Measurements from ENCODE around the gene RPS6KA5. TPM values are rescaled to one million over a fixed set of nuclear protein-coding genes. Genes with fewer than 3 reads are reported as not detected.
A peak's percentile ranks its signal among the peaks of the same experiment; 100 is the strongest.
"Not testable (repeated sequence)": the region's sequence is repeated elsewhere in the genome, so short reads cannot be mapped to it uniquely, and the experiment has no call there.

RPS6KA5 gene
- total RNA-seq, 2 donors from 2014 or later, result 8.1 to 9.6 TPM

DNA sequence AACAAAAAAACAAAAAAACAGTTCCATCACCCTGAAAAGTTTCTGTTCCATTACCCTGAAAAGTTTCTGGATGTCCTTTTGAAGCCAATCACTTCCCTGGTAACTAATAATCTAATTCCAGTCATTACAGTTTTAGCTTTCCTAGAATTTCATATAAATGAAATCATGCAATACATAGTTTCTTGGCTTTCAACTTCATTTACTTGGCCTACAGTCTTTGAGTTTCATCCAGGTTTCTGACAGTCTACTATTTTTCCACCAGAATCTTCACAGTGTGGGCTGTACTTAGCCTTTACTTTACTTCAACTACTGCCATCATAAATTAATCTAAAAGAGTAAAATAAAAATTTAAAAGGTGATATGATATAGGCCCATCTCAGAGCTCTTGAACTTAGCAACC is 55.5 kb downstream of the RPS6KA5 start:
- intact Hi-C loops (cut with DNase I), result no loop called here
- ATAC-seq (peak in 1 of 2 donors; percentile 56), DNase-seq (no peak)

DNA sequence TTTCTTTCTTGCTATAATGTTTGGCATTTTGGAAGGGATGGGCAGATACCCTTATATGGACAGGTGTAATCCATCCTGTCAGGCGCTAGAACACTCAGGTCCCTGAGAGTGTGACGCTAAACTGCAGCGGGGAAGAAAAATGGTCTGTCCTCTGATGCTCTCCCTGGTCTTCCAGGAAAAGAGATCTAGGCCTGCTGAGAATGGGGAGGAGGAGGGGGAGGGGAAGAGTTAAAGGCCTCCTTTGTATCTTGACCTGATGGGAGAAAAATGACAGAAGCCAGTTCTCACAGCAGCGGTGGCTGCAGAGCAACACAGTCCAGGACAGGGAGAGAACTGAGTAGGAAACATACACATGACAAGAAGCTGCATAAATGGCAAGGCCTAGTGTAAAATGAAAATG is 61.1 kb downstream of the RPS6KA5 start:
- ATAC-seq, result no peak
- intact Hi-C loops (cut with DNase I), result no loop called here
- DNase-seq, result no peak

DNA sequence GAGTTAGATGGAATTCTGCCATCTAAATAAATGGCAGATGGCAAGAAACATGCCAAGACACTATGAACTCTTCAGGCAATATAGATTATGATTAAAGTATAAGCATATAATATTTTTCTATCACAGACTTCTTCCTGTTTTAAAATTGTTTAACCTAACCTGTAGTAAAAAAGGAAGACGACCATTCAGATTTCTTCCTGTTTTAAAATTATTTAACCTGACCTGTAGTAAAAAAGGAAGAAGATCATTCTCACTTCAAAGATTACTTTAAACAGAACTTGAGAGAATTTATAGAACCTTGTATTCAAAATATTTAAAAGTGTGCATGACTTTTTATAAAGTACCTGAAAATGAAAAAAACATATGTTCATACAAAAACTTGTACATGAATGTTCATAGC is 63.5 kb downstream of the RPS6KA5 start:
- DNase-seq (no peak), ATAC-seq (no peak)
- intact Hi-C loops (cut with DNase I), result no loop called here

DNA sequence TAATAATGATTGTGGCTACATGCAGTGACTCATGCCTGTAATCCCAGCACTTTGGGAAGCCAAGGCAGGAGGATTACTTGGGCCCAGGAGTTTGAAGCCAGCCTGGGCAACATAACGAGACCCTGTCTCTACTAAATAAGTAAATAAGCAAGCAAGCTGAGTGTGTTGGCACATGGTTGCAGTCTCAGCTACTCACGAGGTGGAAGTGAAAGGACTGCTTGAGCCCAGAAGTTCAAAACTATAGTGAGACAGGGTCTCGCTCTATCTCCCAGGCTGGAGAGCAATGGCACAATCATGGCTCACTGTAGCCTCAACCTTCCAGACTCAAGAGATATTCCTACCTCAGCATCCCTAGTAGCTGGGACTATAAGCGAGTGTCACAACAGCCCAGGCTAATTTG is 64.7 kb downstream of the RPS6KA5 start:
- ATAC-seq (no peak), DNase-seq (no peak)
- intact Hi-C loops (cut with DNase I), result no loop called here

DNA sequence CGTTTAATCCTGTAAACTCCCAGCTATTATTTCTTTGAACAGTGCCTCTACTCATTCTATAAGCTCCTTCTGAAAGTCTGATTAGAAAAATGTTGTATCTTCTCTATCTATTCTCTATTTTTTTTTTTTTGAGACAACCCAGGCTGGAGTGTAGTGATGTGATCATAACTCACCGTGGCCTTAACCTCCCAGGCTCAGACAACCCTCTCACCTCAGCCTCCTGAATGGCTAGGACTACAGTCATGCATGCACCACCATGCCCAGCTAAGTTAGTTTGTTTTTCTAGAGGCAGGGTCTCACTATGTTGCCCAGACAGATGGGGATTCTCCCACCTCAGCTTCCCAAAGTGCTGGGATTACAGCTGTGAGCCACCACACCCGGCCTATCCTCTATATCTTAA is 66.6 kb downstream of the RPS6KA5 start:
- DNase-seq (no peak), ATAC-seq (no peak)

DNA sequence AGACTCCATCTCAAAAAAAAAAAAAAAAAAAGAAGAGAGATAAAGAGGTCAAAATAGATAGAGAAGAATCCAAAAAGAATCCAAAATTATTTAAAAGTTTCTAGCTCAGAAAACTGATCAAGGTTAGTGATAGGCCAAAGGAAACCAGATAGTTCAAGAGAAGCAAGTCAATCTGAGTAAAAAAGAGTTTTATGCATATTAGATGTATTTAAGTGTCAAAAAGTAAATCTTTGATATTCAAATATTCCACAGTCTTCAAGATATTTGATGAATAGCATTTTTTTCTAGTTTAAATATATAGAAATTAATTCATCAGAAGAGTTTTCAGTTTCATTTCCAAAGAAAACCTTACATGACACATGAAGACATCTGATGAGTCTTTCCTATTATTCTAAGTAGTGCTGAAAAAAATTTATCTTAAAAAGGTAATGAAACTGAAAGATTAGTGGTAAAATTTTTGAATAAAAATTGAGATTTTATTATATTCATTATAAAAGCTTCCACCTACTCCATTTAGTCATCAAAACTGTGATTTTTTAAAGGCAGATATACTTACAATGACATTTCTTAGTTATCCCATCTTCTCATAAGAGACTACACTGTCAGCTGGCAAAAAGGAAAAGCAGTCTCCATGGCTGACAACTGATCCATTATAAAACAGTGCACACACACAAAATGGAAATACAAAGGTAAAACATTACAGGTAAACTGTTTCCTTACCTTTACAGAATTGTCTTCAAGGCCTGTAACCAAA is 68.6 kb downstream of the RPS6KA5 start:
- intact Hi-C loops (cut with DNase I), result no loop called here
- ATAC-seq (no peak), DNase-seq (no peak)

More for the DNA sequence above, 66.6 kb downstream of the RPS6KA5 start:
- intact Hi-C loops (cut with DNase I), result no loop called here

DNA sequence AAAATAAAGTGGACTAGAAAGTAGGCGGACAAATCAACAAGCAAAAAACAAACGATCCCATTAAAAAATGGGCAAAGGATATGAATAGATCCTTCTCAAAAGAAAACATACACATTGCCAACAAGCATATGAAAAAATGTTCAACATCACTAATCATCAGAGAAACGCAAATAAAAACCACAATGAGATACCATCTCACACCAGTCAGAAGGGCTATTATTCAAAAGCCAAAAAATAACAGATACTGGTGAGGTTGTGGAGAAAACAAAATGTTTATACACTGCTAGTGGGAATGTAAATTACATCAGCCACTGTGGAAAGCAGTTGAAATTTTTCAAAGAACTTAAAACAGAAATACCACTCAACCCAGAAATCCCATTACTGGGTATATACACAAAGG is 70.3 kb downstream of the RPS6KA5 start:
- ATAC-seq (no peak), DNase-seq (no peak)
- intact Hi-C loops (cut with DNase I), result no loop called here

DNA sequence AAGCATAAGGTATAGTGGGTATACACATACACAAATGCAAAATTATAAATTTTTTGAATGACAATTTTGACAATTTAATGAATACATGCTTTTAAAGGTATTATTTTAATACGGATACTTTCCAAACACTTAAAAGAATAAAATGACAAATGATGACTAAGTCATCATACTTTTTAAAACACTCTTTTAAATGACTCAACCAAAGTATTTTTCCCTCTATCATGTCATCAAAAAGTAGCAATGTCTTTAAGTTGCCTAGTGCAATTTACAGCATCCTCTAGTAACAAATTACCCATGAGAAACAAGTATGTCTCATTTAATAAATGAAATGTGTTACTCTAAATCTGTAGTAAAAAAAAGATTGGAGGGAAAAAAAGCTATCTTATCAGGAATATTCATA is 73.3 kb downstream of the RPS6KA5 start:
- intact Hi-C loops (cut with DNase I), result no loop called here
- ATAC-seq, result no peak
- DNase-seq, result no peak

DNA sequence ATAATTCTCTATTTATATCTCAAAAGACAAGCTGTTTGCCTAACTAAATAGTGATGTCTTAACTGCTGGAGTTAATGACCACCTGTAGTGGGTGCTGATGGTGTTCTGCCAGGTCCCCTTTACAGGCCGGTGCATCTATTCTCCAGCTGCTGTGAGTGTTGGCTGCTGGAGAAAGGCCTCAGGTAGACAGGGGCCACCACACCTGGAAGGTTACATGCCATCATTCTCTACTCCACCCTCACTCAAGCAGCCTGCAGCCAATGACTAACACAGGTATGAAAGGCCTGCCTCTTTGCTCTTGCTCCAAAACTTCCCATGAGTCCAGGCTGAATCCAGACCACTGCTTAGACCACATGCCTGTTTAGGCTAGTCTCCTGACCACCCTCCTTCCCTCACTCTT is 73.9 kb downstream of the RPS6KA5 start:
- no peak for DNase-seq
- intact Hi-C loops (cut with DNase I), result no loop called here
- ATAC-seq, result no peak

DNA sequence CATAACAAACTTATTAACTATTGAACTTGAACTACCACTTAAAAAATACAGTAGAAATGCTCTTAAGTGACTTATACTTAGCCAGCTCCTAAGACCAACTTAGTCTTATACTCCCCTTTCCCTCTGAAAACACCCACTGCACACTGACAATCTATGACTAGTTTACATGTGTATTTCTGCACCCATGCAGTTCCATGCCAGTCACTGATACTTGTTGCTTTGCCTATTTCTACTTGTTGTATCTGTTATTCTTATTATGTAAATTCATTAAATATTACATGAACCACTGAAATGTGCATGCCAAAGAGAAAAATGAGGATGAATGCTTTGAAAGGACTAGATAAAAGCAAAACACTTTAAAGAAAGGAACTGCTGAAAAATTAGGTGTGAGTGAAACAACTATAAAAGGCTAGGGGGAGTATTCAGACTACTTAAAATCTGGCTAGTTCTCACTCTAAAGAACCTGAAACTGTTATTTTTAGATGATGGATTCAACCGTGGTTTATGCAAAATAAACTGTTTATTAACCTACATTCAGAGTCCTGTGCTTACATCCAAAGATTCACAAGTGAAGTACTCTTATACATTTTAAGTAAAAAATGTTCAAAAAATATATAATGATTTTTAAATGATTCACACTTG is 74.7 kb downstream of the RPS6KA5 start:
- ATAC-seq (no peak), DNase-seq (no peak)
- intact Hi-C loops (cut with DNase I), result no loop called here

DNA sequence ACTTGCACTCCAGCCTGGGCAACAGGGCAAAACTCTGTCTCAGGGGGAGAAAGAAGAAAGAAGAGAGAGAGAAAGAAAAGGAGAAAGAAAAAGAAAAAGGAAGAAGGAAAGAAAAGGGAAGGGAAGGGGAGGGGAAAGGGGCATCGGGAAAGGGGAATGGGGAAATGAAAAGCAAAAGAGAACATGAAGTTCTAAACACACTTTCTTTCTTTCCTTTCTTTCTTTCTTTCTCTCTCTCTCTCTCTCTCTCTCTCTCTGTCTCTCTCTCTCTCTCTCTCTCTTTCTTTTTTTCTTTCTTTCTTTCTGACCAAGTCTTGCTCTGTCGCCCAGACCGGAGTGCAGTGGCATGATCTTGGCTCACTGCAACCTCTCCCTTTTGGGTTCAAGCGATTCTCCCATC is 76.9 kb downstream of the RPS6KA5 start:
- DNase-seq (no peak), ATAC-seq (no peak)
- intact Hi-C loops (cut with DNase I), result no loop called here

DNA sequence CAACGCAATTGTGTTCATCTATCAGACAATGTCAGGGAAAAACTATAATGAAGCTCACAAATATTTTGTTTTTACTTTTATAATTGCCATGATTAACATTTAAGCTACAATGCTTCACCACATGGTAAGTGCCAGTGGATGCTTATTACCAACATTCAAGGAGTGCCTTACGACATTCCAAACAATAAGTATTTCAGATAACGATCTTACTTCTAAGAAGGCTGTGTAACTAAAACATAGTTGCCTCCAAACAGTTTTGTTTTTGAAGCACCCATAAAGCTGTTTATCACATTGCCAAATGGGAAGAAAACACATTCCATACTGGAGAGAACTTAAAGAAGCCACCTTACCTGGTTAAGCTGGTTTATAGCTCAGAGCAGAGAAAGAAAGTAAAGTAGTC is 78.8 kb downstream of the RPS6KA5 start:
- intact Hi-C loops (cut with DNase I), result no loop called here
- no peak for DNase-seq
- no peak for ATAC-seq

DNA sequence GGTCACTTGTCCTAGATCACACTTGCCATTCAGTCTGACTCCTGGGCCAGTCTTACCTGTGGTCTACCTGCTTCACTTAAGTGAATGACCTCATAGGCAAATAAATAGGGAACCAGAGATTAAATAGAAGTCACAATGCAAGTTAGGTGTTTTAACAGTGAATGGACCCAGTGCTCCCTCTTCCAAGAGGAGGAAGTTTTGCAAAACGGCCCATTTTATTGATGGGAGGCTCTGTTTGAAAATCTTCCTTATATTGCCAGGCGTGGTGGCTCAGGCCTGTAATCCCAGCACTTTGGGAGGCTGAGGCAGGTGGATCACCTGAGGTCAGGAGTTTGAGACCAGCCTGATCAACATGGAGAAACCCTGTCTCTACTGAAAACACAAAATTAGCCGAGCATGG is 79.8 kb downstream of the RPS6KA5 start:
- DNase-seq; intact Hi-C loops (cut with DNase I); ATAC-seq: not testable (repeated sequence)

DNA sequence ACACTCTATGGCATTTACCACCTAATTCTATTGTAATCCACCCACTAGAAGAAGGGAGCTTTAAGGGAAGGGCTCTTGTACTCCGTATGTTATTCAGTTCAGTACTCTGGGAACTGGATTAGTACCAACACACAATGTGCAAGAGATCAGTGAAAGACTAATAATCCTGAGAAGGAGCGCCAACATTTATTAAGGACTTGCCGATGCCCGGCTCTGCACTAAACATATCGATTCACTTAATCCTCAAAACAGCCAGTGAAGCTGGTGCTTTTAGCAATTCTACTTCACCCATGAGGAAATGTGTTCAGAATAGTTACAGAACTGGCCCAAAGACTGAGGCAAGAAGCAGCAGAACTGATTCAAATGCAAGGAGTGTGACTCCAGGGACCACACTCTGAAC is 80.9 kb downstream of the RPS6KA5 start:
- ATAC-seq (no peak), DNase-seq (no peak)
- intact Hi-C loops (cut with DNase I), result no loop called here

DNA sequence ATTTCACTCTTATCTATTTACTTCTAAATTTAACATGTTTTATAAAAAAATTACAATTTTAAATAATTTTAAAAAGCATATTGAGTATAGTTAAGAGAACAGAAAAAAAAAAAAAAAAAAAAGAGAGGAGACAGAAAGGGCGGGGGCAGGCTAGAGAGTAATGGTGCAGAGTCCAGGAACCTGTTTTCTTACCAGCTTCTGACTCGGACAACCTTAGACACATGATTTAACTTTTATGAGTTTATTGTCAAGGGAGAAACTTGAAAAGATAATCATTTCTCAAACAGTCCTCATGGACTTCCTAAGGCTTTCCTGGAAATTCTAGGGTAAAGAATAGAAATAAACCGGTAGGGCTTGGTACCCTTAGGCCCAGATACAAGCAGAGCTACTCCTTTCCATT is 84.3 kb downstream of the RPS6KA5 start:
- intact Hi-C loops (cut with DNase I), result no loop called here
- ATAC-seq (no peak), DNase-seq (no peak)

DNA sequence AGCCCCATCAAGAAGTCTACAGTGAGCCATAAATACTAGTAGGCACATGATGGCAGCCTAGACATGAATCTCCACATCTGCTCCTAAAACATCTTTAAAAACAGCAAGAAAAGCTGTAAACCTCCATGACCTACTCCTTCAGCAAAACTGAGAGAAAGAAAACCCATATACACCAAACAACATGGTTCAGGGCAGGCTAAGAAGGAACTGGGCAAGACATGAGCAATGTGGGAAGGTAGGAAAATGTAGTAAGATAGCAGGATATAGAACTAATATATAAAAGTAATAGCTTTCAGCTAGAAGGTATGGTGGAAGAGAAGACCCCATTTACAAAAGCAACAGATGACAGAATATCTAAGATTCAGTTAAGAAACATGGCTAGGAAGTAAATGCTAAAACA is 88.8 kb downstream of the RPS6KA5 start:
- DNase-seq, result no peak
- ATAC-seq, result no peak
- intact Hi-C loops (cut with DNase I), result no loop called here

DNA sequence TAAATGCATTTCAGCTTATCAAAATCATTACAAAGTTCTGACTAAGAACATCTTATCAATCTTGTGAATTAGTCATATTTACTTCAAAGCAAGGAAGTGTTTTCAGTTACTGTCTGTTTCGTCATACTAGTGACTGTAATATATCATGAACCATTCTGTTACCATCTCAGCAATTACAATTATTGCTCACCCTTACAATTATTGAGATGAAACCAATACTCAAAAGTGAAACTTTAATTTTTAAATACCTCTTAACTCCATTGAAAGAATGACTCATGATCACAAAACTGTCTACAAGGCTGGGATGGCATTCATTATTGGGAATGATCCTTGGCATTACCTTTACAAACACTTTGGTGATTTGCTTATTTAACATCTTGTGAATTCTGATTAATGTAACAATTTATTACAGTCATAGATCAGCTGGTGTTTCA is 90.3 kb downstream of the RPS6KA5 start:
- DNase-seq (no peak), ATAC-seq (peak in 1 of 2 donors; percentile 79)
- intact Hi-C loops (cut with DNase I), result no loop called here

DNA sequence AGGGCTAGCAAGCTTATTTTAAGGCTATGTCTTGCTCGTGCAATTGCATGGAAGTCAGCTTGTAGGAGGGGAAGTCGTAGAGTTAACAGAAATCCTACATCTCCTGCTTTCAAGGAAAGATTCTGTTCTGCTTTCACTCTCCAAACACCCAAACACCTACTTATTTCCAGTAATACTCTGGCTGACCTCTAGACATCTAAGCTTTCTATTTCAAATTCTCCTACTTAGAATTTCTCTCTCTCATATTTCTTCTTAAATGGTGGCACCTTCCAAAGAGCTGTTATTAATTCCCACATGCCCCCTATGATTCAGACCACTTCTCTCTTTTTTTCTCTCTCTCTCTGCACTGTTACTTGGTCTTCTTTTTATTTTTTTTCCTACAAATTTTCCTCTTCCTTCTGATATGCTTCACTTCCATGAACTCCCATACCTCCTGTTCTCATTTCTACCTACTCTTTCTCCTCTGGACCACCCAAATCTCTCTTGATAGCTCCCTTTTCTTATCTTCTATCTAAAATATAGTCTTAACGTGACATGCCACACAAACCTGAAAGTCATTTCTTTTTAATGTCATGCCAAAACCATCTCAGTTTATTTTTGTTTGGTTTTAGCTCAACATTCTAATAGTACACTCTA is 90.8 kb downstream of the RPS6KA5 start:
- peak in 1 of 2 donors; percentile 58 for ATAC-seq
- DNase-seq, result no peak
- intact Hi-C loops (cut with DNase I), result no loop called here

DNA sequence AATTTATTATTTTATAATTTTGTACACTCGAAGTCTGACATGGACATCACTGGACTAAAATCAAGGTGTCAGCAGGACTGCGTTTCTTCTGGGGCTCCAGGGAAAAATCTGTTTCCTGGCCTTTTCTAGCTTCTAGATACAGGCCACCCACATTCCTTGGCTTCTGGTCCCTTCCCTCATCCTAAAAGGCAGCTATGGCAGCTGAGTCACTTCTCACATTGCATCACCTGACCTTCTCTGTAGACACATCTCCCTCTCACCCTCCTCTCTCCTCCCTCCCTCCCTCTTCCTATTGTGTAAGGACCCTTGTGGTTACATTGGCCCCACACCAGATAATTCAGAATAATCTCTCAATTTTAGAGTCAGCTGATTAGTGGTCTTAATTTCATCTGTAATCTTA is 92.4 kb downstream of the RPS6KA5 start:
- DNase-seq, result no peak
- no peak for ATAC-seq
- intact Hi-C loops (cut with DNase I), result no loop called here

DNA sequence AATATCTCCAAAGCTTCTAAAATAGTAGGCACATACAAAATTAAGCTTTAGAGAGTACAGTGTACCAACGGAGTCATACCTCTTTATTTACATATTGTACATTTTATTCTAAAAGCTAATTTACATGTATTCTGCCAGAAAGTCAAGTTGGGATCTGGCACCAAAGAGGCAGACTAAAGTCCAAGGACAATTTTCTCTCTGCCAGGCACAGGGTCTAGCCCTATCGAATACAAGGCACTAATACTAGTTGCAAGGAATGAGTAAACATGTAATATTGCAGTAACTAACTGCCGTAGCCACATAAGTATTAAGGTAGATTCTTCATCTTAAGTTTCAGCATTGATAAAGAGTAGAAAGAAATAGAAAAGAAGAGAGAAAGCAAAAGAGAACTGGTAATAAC is 93.9 kb downstream of the RPS6KA5 start:
- DNase-seq (no peak), ATAC-seq (no peak)
- intact Hi-C loops (cut with DNase I), result no loop called here

DNA sequence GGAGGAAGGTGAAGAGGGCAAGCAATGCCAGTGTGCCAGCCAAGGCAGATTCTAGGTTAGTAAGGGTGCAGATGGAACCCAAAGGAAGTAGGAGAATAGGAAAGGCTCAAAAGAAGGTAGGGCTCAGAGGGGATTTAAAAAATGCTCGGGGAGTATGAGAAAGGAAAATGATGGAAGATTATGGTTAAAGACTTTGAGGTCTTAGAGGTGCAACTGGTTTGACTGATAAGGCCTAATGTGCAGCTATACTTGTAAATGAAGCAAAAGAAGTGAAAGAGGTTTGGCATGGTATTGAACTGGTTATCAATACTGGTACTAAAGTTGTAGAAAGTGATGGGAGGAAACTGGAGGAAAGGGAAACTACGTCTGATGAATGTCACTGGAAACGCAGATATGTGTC is 94.7 kb downstream of the RPS6KA5 start:
- DNase-seq, result no peak
- no peak for ATAC-seq
- intact Hi-C loops (cut with DNase I), result no loop called here
